ENCODE results near the gene CASP8AP2.

DNA sequence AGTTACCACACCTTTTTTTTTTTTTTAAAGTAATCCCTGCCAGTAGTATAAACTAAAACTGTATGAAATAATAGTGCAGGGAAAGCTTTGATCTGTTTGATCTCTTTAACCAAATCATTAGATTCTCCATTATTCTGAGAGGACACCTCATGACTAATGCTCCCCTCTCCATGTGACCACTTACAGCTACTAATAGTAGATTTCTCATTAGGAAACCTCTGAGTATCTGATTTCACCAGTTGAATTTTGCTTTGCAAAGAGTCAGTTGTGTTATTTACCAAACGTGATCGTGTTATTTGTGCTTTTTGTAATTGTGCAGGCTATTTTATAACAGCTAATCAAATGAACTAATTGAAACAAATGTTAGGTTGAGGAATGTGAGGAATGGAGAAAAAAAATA is 12.5 kb downstream of the CASP8AP2 start:
- TF ChIP-seq, protein P1, sequence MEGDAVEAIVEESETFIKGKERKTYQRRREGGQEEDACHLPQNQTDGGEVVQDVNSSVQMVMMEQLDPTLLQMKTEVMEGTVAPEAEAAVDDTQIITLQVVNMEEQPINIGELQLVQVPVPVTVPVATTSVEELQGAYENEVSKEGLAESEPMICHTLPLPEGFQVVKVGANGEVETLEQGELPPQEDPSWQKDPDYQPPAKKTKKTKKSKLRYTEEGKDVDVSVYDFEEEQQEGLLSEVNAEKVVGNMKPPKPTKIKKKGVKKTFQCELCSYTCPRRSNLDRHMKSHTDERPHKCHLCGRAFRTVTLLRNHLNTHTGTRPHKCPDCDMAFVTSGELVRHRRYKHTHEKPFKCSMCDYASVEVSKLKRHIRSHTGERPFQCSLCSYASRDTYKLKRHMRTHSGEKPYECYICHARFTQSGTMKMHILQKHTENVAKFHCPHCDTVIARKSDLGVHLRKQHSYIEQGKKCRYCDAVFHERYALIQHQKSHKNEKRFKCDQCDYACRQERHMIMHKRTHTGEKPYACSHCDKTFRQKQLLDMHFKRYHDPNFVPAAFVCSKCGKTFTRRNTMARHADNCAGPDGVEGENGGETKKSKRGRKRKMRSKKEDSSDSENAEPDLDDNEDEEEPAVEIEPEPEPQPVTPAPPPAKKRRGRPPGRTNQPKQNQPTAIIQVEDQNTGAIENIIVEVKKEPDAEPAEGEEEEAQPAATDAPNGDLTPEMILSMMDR (optimal IDR thresholded peaks at IDR 0.05 in 1 of 3, IDR thresholded peaks at IDR 0.05 in 1 of 3, conservative IDR thresholded peaks at IDR 0.05 in 1 of 3; ENCODE audit: extremely low read depth in 1 of 3, insufficient read depth in 2 of 3, low read length in 3 of 3): no peak
- TF ChIP-seq EZH2 (IDR thresholded peaks at IDR 0.05; ENCODE audit: low read length): no peak
